CD4-positive, alpha-beta T cell treated with Interleukin-4 for 1 hour (primary cell): ENCODE data around the gene OR51V1.
"Not testable (repeated sequence)": the region's sequence is repeated elsewhere in the genome, so short reads cannot be mapped to it uniquely, and the experiment has no call there.

Source experiments
- DNase-seq, 2 donors: peaks; one replicate each; pipeline ENCODE4 v3.0.0-alpha.2; 2020 to 2022

The OR51V1 gene

DNA sequence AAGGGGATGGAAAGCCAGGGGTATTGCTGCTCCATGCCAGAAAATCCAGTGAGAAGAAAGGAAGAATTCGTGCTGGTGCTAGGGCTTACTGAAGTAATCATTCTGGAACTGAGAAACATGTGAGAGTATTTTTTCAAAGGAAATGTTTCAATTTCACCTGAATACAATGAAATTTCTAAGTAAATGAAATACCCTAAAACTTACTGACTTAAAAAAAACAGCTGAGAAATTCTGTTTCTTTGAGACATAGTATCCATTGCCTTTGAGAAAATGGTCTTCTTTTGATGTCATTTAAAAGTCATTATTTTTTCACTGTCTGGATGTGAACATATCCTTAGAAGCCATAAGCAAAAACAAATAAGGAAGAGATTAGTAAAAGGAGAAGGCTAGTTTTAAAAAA, at the start of gene OR51V1:
OR51V1 (minus strand) TSS at position 101 of the 400 bp plus-strand sequence; CDS start at position 101, 0 bp downstream.
- DNase-seq: no peak

DNA sequence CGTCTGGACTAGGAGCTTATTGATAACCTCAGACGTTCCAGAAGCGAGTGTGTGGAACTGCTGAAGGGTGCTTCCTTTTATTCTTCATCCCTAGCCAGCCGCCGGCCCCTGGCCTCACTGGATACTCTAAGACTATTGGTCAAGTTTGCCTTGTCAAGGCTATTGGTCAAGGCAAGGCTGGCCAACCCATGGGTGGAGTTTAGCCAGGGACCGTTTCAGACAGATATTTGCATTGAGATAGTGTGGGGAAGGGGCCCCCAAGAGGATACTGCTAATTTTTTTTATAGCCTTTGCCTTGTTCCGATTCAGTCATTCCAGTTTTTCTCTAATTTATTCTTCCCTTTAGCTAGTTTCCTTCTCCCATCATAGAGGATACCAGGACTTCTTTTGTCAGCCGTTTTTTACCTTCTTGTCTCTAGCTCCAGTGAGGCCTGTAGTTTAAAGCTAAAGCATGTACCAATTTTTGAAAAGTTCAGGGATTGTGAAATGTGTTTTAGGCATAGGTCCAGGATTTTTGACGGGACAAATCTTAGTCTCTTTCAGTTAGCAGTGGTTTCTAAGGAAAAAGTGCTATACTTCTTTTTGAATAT, 49.4 kb upstream of the OR51V1 start, which contains the start of gene HBG1:
HBG1 (minus strand) TSS at position 51 of the 590 bp plus-strand sequence. CDS start 53 bp downstream, outside the sequence.
- DNase-seq: not testable (repeated sequence)

DNA sequence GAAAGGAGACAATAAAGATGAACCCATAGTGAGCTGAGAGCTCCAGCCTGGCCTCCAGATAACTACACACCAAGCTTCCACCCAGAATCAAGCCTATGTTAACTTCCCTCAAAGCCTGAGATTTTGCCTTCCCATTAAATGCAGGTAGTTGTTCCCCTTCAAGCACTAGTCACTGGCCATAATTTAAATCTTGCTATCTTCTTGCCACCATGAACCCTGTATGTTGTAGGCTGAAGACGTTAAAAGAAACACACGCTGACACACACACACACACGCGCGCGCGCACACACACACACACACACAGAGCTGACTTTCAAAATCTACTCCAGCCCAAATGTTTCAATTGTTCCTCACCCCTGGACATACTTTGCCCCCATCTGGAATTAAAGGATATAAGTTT, 48.0 kb upstream of the OR51V1 start:
- DNase-seq: not testable (repeated sequence)

GRCh38 chr11:5247472-5248192, 47.1 kb upstream of the OR51V1 start:
- no peak for DNase-seq

DNA sequence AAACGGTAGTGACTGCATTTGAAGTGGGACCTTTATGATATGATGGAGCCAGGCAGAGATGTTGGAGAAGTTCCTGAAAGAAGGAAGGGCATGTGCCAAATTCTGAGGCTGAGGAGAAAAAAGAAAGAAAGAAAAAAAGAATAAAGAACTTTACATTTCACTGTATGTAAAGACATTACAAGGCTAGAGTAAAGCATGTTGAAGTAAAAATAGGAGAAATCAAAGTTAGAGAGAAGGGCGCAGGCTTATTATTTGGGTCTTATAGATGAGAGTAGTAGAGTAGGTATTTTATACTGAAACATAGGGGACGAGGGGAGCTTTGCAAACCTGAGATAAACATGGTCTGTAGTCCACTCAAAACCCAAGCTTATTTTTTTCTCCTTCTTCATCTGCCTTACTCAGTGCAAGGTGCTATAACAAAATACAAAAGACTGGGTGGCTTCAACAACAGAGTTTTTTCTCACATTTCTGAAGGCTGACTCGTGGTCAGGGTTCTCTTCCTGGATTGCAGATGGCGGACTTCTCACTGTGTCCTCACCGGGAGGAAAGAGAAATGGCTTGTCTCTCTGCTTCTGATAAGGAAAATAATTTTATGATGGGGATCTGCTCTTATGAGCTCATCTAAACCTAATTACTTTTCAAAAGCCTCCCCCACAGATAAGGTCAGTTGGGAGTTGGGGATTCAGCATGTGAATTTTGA, 46.4 kb upstream of the OR51V1 start:
- no peak for DNase-seq

GRCh38 chr11:5245155-5245554, 44.7 kb upstream of the OR51V1 start:
- no peak for DNase-seq

- DNase-seq: no peak
These were observed 43.3 kb upstream of the OR51V1 start for GRCh38 chr11:5243816-5244180.

DNA sequence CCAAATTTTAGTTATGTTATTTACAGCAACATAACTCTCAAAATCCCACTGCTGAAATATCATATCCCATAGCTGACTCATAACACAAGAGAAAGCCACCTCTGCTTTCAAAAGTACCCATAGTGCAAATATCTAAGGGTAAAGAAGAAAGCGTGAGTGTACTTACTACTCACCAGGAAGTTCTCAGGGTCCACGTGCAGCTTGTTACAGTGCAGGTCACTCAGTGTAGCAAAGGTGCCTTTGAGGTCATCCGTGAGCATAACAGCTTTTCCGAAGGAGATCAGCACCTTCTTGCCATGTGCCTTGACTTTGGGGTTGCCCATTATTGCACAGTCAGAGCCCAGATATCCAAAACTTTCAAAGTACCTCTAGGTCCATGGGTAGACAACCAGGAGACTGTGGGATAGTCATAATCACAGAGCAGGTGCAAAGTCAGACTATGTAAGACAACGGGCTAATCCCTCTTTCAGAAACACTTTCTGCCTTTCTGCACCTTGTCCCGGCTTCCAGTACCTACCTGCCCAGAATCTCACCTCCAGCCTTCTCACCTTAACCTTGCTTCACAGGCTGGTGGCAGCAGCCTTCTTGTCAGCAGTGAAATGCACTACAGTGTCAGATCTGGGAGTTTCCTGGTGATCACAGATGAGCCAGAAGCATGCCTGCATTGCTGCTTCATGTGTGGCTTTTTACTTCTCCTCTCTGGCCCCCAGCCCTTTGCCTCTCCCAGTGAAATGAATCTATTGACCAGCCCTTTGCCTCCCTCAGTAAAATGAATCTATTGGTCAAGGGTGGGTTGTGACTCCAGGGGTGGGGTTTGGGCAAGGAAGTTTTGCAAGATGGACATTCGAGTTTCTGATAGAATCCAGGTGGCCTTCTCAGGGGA, 42.7 kb upstream of the OR51V1 start:
- DNase-seq: no peak

- DNase-seq: no peak
These were observed 41.7 kb upstream of the OR51V1 start for GRCh38 chr11:5242208-5242607.

DNA sequence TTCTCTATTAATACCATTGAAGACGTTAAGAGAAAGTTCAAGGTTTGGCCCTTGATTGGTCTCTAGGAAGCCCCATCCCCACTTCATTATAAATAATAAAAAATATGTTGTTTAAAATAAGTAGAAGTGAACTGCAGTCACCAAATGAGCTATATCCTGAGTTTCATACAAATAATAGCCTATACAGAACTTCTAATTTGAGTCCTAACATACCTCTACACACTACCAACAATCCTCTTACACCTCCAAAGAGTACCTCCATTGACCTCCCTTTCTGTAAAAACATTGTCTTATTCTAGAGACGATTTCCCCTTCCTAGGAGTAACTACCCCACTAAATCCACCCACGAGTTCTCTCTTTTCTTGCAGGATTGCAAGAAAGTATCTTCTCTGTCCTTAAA, 41.0 kb upstream of the OR51V1 start:
- no peak for DNase-seq

DNA sequence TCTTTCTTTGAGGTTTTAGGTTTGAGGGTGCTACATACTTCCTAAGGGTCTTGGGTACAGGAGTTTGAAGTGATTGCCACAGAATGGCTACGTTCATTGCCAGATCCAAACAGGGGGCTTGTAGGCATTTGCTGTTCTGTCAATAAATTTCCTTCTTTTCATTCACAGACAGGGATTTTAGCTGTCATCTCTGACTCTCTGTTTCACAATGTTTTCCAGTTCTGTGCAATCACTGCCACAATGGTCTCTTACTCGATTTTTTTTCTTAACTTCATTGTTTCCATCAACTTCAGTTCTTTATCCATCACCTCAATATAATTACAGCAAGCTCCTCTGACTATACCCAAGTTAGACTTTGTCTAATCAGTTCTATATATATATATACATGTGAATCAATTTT, 40.0 kb upstream of the OR51V1 start:
- no peak for DNase-seq

DNA sequence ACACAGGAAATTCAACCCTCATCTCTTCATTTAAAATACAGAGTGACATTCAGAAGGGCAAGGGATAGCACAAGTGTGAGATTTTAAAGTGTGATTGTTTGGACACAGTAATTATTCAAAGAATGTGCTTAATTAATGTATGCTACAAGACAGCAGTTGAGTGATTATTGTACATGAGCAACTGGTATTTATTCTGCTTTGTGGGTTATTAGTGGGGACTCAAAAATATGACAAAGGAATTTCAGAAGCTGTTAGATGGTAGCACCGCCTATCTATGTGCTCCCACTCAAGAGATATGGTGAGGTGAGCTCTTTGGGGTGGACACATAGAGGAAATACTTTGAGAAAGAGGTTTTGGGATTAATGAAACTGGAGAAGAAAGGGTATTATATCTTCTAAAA, 39.6 kb upstream of the OR51V1 start:
- DNase-seq: no peak

DNA sequence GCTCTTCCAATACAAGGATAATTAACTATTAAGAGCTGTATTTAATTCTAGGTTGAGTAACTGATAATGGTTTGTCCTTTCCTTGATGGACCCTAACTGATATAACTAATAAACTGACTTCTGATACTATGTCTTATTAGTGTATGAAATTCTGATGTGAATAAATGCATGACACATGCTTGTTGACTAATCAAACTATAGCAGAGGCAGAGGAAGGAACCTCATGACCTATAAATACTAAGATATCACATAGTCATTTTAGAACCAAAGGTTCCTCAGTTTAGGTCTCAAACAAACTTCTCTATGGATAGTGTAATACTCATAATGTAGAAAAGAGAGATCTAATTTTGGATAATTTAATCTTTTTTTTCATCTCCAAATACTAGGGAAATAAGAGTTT, 38.6 kb upstream of the OR51V1 start:
- no peak for DNase-seq

- DNase-seq: no peak
These were observed 38.0 kb upstream of the OR51V1 start for GRCh38 chr11:5238486-5238885.

DNA sequence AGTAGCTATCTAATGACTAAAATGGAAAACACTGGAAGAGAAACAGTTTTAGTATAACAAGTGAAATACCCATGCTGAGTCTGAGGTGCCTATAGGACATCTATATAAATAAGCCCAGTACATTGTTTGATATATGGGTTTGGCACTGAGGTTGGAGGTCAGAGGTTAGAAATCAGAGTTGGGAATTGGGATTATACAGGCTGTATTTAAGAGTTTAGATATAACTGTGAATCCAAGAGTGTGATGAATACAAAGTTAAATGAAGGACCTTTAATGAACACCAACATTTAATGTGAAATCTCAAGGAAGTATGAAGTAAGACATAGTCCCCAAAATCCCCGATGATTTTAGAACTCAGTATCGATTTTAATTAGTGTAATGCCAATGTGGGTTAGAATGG, 36.9 kb upstream of the OR51V1 start:
- no peak for DNase-seq

- no peak for DNase-seq
These were observed 35.0 kb upstream of the OR51V1 start for GRCh38 chr11:5235364-5236095.

DNA sequence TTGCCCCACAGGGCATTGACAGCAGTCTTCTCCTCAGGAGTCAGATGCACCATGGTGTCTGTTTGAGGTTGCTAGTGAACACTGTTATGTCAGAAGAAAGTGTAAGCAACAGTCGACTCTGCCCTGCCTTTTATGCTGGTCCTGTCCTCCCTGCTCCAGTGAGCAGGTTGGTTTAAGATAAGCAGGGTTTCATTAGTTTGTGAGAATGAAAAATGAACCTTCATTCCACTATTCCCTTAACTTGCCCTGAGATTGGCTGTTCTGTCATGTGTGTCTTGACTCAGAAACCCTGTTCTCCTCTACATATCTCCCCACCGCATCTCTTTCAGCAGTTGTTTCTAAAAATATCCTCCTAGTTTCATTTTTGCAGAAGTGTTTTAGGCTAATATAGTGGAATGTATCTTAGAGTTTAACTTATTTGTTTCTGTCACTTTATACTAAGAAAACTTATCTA, 33.9 kb upstream of the OR51V1 start, which contains the start of gene HBD:
HBD (minus strand) TSS at position 103 of the 454 bp plus-strand sequence; CDS start at position 53, 50 bp downstream.
- no peak for DNase-seq

DNA sequence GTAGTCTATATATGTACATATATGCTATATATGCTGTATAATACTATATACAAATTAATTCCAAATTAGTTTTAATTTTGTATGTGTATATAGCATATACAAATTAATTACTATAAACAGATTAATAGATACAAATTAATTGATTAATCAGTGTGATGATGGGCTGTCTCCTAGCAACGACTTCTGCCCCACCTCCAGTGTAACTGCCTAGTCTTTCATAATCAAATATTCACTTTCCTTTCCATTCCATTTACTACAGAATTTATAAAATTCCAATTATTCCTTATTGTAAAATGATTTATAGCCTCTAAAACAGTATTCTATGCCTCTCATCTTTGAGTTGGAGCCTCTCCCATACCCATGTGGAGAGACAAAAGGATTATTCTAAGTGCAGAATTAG, 32.8 kb upstream of the OR51V1 start:
- no peak for DNase-seq

DNA sequence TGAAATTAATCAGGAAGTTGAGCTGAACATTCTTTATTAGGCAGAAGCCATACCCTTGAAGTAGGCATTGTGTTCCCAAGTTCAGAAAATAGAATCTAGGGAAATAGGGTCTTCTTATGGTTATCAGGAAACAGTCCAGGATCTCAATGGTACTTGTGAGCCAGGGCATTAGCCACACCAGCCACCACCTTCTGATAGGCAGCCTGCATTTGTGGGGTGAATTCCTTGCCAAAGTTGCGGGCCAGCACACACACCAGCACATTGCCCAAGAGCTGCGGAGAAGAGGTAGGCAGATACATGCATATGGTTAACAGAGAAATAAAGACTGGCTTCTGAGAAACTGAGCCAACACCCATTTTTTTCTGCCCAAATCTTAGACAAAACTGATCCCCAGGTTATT, 32.3 kb upstream of the OR51V1 start:
- no peak for DNase-seq

GRCh38 chr11:5232176-5232575, 31.7 kb upstream of the OR51V1 start:
- no peak for DNase-seq

- no peak for DNase-seq
These were observed 30.6 kb upstream of the OR51V1 start for GRCh38 chr11:5231111-5231510.

- DNase-seq: no peak
These were observed 29.8 kb upstream of the OR51V1 start for GRCh38 chr11:5230266-5230665.
